Left lung (tissue), 10 donors: ENCODE results near the gene TNS3. TPM values are rescaled to one million over a fixed set of nuclear protein-coding genes. Genes with fewer than 3 reads are reported as not detected.

ENCODE experiments used
- ATAC-seq: fragments of 200-7000 bp; cut with Tn5 transposase; one replicate; pipeline ENCODE4 v1.9.1; 2020; ENCODE audit warnings: moderate library complexity
- DNase-seq, 4 donors: peaks; one replicate each; pipeline ENCODE4 v3.0.0-alpha.2; 2013 to 2020
- H3K27ac ChIP-seq, 2 donors: fragments of 200-600 bp; sonication (generic) in 1 of 2; one replicate each; pipeline versions ENCODE4 v1.5.0 to v1.8.0; 2020 to 2021
- H3K27me3 ChIP-seq, 2 donors: fragments of 200-600 bp; sonication (generic) in 1 of 2; one replicate each; pipeline versions ENCODE4 v1.5.0 to v1.8.0; 2020 to 2021
- H3K36me3 ChIP-seq, 2 donors: fragments of 200-600 bp; sonication (generic) in 1 of 2; one replicate each; pipeline versions ENCODE4 v1.5.0 to v1.8.0; 2020 to 2021
- H3K4me1 ChIP-seq, 2 donors: fragments of 200-600 bp; one replicate each; pipeline ENCODE4 v1.8.0; 2021
- H3K4me3 ChIP-seq, 2 donors: fragments of 200-600 bp; sonication (generic) in 1 of 2; one replicate each; pipeline versions ENCODE4 v1.5.0 to v1.8.0; 2020 to 2021; ENCODE audit warnings: mild to moderate bottlenecking in 1 of 2
- H3K9me3 ChIP-seq, 2 donors: fragments of 200-600 bp; sonication (generic) in 1 of 2; one replicate each; pipeline versions ENCODE4 v1.5.0 to v1.8.0; 2020 to 2021
- intact Hi-C, 2 donors: fragments of 100-400 bp; cut with DNase I; formaldehyde crosslinking; loops; one replicate each; pipeline versions ENCODE4 v1.11.2 to v1.14.2; 2022
- polyA plus RNA-seq, 6 donors: library from polyadenylated mRNA; unstranded; fragments of 120-200 nt; gene quantifications; one replicate each; pipeline ENCODE4 v1.2.1, GENCODE V29; 2013; ENCODE audit not compliant: insufficient read length in 6 of 6
- total RNA-seq, 2 donors: library from RNA; stranded (reverse); fragmentation: NEBNext Ultra II Directional; extraction: Animal tissue kit (Norgen Biotek cat#: 25700); gene quantifications; one replicate each; pipeline ENCODE4 v1.2.1, GENCODE V29; 2021
- TF ChIP-seq, protein P1 (sequence below), 2 donors: fragments of 200-600 bp; sonication (generic) in 1 of 2; IDR thresholded peaks; one replicate each; pipeline versions ENCODE4 v1.5.0 to v1.8.0; 2021; ENCODE audit warnings: antibody characterized with exemption in 2 of 2
- donor health status: DM: no; HTN: yes; CAD: no.
- donor health status: DM: no; HTN: no; CAD: no.

Gene TNS3
- total and polyA plus RNA-seq, 8 donors: 86.3 to 151 (median 97.8) TPM

DNA sequence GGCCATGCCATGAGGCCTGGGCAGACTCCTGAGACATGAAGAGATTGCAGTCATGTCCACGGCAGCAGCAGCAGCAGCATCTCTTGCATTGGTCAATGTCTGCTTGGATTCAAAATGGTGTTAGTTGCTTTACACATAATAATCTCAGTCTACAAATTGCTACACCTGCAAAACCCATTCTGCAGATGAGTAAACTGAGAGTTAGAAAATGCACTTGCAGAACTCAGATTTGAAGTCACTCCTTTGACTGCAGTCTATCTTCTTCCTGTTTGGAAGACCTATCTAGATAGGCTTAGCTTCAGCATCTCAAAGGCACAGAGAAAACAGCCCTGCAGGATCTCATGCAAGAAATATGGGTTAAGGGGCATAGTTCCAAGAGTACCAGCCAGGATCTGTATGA, 350.3 kb downstream of the TNS3 start:
- Histone ChIP-seq H3K27ac (no peak overlapping the region), H3K4me3 (no peak overlapping the region), H3K27me3 (no peaks in the 10 kb centered on the region), H3K36me3 (no peaks in the 10 kb centered on the region), H3K9me3 (no peaks in the 10 kb centered on the region), H3K4me1 (peaks cover 0 to 4% of the 10 kb centered on the region in 2 donors)
- TF ChIP-seq, protein P1, sequence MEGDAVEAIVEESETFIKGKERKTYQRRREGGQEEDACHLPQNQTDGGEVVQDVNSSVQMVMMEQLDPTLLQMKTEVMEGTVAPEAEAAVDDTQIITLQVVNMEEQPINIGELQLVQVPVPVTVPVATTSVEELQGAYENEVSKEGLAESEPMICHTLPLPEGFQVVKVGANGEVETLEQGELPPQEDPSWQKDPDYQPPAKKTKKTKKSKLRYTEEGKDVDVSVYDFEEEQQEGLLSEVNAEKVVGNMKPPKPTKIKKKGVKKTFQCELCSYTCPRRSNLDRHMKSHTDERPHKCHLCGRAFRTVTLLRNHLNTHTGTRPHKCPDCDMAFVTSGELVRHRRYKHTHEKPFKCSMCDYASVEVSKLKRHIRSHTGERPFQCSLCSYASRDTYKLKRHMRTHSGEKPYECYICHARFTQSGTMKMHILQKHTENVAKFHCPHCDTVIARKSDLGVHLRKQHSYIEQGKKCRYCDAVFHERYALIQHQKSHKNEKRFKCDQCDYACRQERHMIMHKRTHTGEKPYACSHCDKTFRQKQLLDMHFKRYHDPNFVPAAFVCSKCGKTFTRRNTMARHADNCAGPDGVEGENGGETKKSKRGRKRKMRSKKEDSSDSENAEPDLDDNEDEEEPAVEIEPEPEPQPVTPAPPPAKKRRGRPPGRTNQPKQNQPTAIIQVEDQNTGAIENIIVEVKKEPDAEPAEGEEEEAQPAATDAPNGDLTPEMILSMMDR (IDR thresholded peaks at IDR 0.05): no peak
- no peak for DNase-seq
- intact Hi-C loops: no loop called here
- no peak for ATAC-seq

- DNase-seq: no peak
- TF ChIP-seq, protein P1 (IDR thresholded peaks at IDR 0.05): no peak
- Histone ChIP-seq H3K4me1 (peaks cover 0 to 4% of the 10 kb centered on the region in 2 donors), H3K36me3 (no peaks in the 10 kb centered on the region), H3K9me3 (no peaks in the 10 kb centered on the region), H3K27me3 (no peaks in the 10 kb centered on the region), H3K27ac (no peak overlapping the region), H3K4me3 (no peak overlapping the region)
- no peak for ATAC-seq
- intact Hi-C loops: no loop called here
Measured at GRCh38 chr7:47231032-47231431, 350.9 kb downstream of the TNS3 start.

DNA sequence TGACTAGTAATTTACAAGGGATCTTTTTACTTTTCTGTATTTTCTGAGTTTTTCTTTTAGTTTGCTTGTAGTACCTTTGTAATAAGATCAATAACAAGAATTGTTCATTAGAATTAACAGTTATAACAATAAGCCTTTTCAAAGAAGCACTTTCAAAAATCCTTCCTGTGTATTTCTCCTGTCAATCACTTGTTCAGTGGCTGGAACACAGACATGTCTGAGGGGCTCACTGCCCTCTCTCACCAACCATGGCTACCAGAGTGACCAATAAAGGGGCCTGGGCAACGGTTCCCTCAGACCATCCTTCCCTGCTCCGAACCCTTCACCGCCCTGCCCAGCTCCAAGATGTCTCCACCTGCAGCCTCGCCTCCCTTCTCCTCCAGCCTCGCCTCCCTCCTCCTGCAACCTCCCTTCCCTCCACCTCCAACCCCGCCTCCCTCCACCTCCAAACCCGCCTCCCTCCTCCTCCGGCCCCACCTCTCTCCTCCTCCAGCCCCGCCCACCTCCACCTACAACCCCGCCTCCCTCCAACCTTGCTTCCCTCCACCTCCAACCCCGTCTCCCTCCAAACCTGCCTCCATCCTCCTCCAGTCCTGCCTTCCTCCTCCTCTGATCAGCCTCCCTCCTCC, 353.4 kb downstream of the TNS3 start:
- intact Hi-C loops: no loop called here
- Histone ChIP-seq H3K36me3 (no peaks in the 10 kb centered on the region), H3K4me1 (peaks cover 0 to 10% of the 10 kb centered on the region in 2 donors), H3K27me3 (no peaks in the 10 kb centered on the region), H3K4me3 (no peak overlapping the region), H3K27ac (no peak overlapping the region), H3K9me3 (no peaks in the 10 kb centered on the region)
- TF ChIP-seq, protein P1 (IDR thresholded peaks at IDR 0.05): no peak
- DNase-seq (no peak), ATAC-seq (no peak)

GRCh38 chr7:47227762-47228177, 354.1 kb downstream of the TNS3 start:
- intact Hi-C loops: no loop called here

DNA sequence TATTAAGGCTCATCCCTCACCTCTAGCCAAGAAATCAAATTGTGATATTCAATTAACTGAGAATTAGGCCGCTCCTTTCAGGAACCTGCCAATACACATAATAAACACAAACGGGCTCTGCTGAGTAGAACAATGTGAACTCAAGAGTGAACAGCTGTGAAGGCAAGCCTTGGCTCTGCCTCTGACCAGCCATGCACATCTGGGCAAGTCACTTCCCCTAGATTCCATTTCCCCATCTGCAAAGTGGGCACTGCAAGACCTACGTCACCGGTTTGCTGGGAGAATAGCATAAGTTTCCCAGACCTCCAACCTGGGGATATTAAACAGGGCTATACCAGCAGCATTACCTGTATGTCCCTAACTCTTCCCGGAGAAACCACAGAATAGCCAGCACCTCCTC, 355.2 kb downstream of the TNS3 start:
- TF ChIP-seq, protein P1 (IDR thresholded peaks at IDR 0.05): no peak
- peaks cover 0 to 10% of the 10 kb centered on the region in 2 donors for H3K4me1 ChIP-seq
- H3K36me3 ChIP-seq: no peaks in the 10 kb centered on the region
- DNase-seq (no peak), ATAC-seq (peak; percentile 15)
- no peak overlapping the region for H3K4me3 ChIP-seq
- no peak overlapping the region for H3K27ac ChIP-seq
- intact Hi-C loops: no loop called here
- H3K27me3 ChIP-seq: no peaks in the 10 kb centered on the region
- H3K9me3 ChIP-seq: no peaks in the 10 kb centered on the region

More at GRCh38 chr7:47227762-47228177, 354.1 kb downstream of the TNS3 start:
- Histone ChIP-seq H3K27me3 (no peaks in the 10 kb centered on the region), H3K36me3 (no peaks in the 10 kb centered on the region), H3K27ac (no peak overlapping the region), H3K4me1 (peaks cover 0 to 10% of the 10 kb centered on the region in 2 donors), H3K9me3 (no peaks in the 10 kb centered on the region), H3K4me3 (no peak overlapping the region)
- TF ChIP-seq, protein P1 (IDR thresholded peaks at IDR 0.05): no peak
- DNase-seq (no peak), ATAC-seq (peak; percentile 47)
